ENCODE measurements around the gene ATP1A1.

- no peak for TF ChIP-seq CTCF (IDR thresholded peaks at IDR 0.05)
- TF ChIP-seq POLR2AphosphoS5 (IDR thresholded peaks at IDR 0.05), result peak in 1 of 3 donors; percentile 14
- no peak for TF ChIP-seq POLR2A (IDR thresholded peaks at IDR 0.05)
These were observed 17.2 kb downstream of the ATP1A1 start for GRCh38 chr1:116390195-116390594.
